A549 (cell line): Measurements from ENCODE around the gene OLAH.

Experiments used
- PHF8 ChIP-seq: fragments of 200-600 bp; sonication (generic); IDR thresholded peaks from 2 replicates; pipeline ENCODE4 v1.6.1; 2016; ENCODE audit warnings: low read depth, mild to moderate bottlenecking, antibody characterized with exemption, moderate library complexity, borderline replicate concordance
- SREBF2 ChIP-seq: fragments of 450-650 bp; IDR thresholded peaks from 2 replicates; pipeline ENCODE4 v1.6.1; 2014; ENCODE audit warnings: mild to moderate bottlenecking, moderate library complexity
- TF ChIP-seq, protein P1 (sequence below): fragments of 450-650 bp; IDR thresholded peaks from 2 replicates; pipeline ENCODE4 v1.6.1; 2014; ENCODE audit warnings: antibody characterized with exemption
- TF ChIP-seq, protein P2 (sequence below): fragments of >200 bp; sonication (Bioruptor Twin); formaldehyde crosslinking; IDR thresholded peaks from 3 replicates; pipeline ENCODE4 v1.5.1; 2016

DNA sequence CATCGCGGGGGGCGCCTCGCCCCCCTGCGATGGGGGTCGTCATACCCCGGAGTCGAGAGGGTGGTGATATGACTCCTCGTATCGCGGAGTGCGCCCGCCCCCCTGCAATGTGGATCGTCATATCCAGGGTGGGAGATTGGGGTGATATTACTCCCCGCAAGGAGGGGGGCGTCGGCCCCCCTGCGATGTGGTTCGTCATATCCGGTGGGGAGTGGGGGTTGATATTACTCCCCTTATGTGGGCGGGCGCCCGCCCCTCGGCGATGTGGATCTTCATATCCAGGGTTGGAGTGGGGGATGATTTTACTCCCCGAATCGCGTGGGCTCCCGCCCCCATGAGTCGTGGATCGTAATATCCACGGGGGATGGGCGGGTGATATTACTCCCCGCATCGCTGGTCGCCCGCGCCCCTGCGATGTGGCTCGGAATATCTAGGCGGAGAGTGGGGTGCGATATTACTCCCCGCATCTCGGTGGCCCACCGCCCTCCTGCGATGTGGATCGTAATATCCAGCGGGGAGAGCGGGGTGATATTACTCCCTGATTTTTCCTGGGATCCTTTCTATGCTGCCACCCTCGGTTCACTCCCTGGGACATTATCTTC, 47.7 kb upstream of the OLAH start:
- TF ChIP-seq, protein P1, sequence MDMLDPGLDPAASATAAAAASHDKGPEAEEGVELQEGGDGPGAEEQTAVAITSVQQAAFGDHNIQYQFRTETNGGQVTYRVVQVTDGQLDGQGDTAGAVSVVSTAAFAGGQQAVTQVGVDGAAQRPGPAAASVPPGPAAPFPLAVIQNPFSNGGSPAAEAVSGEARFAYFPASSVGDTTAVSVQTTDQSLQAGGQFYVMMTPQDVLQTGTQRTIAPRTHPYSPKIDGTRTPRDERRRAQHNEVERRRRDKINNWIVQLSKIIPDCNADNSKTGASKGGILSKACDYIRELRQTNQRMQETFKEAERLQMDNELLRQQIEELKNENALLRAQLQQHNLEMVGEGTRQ, result no peak
- TF ChIP-seq SREBF2, result no peak
- TF ChIP-seq, protein P2, sequence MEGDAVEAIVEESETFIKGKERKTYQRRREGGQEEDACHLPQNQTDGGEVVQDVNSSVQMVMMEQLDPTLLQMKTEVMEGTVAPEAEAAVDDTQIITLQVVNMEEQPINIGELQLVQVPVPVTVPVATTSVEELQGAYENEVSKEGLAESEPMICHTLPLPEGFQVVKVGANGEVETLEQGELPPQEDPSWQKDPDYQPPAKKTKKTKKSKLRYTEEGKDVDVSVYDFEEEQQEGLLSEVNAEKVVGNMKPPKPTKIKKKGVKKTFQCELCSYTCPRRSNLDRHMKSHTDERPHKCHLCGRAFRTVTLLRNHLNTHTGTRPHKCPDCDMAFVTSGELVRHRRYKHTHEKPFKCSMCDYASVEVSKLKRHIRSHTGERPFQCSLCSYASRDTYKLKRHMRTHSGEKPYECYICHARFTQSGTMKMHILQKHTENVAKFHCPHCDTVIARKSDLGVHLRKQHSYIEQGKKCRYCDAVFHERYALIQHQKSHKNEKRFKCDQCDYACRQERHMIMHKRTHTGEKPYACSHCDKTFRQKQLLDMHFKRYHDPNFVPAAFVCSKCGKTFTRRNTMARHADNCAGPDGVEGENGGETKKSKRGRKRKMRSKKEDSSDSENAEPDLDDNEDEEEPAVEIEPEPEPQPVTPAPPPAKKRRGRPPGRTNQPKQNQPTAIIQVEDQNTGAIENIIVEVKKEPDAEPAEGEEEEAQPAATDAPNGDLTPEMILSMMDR, result no peak
- TF ChIP-seq PHF8, result no peak
